HG02852 (cell line): ENCODE measurements around the gene UBTD1.

Source experiments
- ATAC-seq: cut with Tn5 transposase; IDR thresholded peaks from one replicate; pipeline ENCODE4 v1.9.1; 2021; ENCODE audit warnings: mild to moderate bottlenecking, moderate library complexity; ENCODE audit not compliant: unreplicated experiment

UBTD1 gene

GRCh38 chr10:97601268-97602215 lies 102.8 kb downstream of the UBTD1 start:
- no peak for ATAC-seq

- ATAC-seq: no peak
Measured at GRCh38 chr10:97607095-97607636, 108.4 kb downstream of the UBTD1 start.

- ATAC-seq: no peak
Measured at GRCh38 chr10:97608991-97609561, 110.4 kb downstream of the UBTD1 start.

- ATAC-seq: no peak
Measured at GRCh38 chr10:97611473-97611872, 112.7 kb downstream of the UBTD1 start.

GRCh38 chr10:97612386-97612785 lies 113.7 kb downstream of the UBTD1 start:
- no peak for ATAC-seq

GRCh38 chr10:97618285-97618684 lies 119.6 kb downstream of the UBTD1 start:
- no peak for ATAC-seq

- ATAC-seq: no peak
Measured at GRCh38 chr10:97618733-97619132, 120.0 kb downstream of the UBTD1 start.
